DND-41 (cell line): ENCODE results near the gene MYH9.

ENCODE experiments used
- EZH2 ChIP-seq: IDR thresholded peaks from 3 replicates; pipeline ENCODE4 v1.6.1; 2012; ENCODE audit warnings: borderline replicate concordance, low read depth, mild to moderate bottlenecking, moderate library complexity, low read length, inconsistent platforms; ENCODE audit not compliant: severe bottlenecking
- TF ChIP-seq, protein P1 (sequence below): IDR thresholded peaks from 2 replicates; pipeline ENCODE4 v1.5.1; 2012; ENCODE audit warnings: borderline replicate concordance, low read length, moderate library complexity, mild to moderate bottlenecking; ENCODE audit not compliant: poor library complexity, severe bottlenecking; ENCODE audit errors: extremely low read depth

DNA sequence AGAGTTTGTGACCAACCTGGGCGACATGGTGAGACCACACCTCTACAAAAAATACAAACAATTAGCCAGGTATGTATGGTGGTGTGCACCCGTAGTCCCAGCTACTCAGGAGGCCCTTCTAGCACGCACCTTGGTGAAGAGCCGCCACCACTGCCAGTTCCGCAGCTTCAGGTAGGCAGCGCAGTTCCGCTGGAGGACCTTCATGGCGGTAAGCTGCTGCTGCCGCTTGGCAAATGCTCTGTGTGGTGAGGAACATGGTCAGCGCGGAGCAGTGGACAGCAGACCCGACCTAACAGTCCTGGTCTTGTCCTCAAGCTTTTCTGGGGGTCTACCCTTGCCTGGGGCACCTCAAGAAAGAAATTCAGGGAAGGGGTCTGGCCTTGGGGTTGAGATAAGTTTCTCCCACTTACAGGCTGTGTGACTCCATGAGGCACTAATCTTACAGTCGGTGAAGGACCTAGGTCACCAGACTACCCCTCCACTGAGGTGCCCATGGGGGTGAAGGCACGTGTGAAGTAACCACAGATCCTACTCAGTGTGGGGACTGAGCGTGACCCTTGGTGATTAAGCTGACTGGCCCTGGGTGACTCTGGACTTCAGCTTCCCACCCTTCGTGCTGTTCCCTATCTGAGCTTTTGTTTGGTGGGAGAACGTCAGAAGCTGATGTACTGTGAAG, 85.2 kb downstream of the MYH9 start:
- TF ChIP-seq, protein P1, sequence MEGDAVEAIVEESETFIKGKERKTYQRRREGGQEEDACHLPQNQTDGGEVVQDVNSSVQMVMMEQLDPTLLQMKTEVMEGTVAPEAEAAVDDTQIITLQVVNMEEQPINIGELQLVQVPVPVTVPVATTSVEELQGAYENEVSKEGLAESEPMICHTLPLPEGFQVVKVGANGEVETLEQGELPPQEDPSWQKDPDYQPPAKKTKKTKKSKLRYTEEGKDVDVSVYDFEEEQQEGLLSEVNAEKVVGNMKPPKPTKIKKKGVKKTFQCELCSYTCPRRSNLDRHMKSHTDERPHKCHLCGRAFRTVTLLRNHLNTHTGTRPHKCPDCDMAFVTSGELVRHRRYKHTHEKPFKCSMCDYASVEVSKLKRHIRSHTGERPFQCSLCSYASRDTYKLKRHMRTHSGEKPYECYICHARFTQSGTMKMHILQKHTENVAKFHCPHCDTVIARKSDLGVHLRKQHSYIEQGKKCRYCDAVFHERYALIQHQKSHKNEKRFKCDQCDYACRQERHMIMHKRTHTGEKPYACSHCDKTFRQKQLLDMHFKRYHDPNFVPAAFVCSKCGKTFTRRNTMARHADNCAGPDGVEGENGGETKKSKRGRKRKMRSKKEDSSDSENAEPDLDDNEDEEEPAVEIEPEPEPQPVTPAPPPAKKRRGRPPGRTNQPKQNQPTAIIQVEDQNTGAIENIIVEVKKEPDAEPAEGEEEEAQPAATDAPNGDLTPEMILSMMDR: no peak
- TF ChIP-seq EZH2: no peak
